Measurements from ENCODE around the gene PSTPIP1.

PSTPIP1 gene

DNA sequence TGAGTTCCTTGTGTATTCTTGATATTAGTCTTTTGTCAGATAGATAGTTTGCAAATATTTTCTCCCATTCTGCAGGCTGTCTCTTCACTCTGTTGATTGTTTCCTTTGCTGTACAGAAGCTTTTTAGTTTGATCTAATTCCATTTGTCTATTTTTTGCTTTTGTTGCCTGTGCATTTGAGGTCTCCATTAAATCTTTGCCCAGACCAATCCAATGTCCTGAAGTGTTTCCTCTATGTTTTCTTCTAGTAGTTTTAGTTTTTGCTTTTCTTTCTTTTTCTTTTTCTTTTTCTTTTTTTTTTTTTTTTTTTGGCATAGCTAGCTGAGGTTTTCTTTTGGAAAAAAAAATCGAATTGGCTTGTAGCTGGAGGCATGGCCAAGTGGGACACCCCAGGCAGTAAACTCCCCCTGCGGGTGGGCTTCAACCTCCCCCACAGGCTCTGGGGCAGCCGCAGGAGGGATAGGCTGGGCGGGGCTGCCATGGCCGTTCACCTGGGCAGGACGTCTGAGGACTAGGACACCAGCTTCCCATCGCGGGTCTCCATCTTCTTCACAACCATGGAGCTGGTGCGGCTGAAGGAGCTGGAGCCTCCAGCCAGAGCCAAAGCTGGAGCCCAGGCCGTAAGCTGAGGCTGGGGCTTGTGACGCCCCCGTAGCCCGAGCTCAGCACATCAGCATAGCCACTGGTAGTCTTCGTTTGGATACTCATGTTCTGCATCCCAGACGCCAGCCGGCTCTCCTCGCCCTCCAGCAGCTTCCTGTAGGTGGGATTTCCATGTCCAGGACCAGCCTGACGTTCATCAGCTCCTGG, 16.2 kb upstream of the PSTPIP1 start:
- DNase-seq (ENCODE audit: low spot score), result no peak

- no peak for DNase-seq (ENCODE audit: low spot score)
These were observed 15.5 kb upstream of the PSTPIP1 start for GRCh38 chr15:76979331-76979925.

GRCh38 chr15:76979996-76980520, 14.9 kb upstream of the PSTPIP1 start:
- DNase-seq (ENCODE audit: low spot score), result no peak

DNA sequence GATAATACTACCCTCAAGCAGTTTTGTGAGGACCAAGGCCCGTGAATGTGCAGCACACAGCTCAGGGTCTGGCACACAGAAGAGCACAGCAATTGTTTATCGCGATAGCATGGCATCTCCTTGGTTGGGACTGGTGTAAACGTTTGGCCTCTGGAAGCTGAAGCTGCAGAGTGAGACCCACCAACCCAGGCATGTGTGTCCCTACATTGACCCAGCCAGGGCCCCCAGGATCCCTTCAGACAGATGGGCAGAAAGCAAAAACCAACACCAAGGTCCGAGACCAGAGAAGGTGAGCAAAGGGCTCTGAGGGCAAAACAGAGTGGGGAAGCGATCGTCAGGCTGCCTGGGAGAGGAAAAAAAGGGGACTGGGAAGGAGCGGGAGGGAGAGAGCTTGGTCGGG, 12.6 kb upstream of the PSTPIP1 start:
- DNase-seq (ENCODE audit: low spot score), result no peak

DNA sequence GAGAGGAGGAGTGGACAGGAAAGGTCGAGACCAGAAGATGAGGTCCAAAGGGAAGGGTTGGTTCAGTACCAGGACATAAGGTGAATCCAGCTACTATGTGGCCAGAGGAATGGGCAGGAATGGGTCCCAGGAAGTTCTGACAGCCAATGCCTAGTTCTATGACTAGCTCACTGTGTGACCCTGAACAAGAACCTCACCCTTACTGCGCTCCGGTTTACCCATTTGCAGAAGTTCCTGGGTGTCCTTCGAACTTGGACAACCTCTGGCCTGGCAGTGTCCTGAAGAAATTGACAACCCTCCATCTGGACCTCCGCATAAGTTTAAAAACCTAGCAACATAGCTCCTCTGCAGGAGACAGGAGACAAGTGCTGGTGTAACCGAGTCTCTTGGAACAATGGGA, 12.2 kb upstream of the PSTPIP1 start:
- DNase-seq (ENCODE audit: low spot score), result no peak

DNA sequence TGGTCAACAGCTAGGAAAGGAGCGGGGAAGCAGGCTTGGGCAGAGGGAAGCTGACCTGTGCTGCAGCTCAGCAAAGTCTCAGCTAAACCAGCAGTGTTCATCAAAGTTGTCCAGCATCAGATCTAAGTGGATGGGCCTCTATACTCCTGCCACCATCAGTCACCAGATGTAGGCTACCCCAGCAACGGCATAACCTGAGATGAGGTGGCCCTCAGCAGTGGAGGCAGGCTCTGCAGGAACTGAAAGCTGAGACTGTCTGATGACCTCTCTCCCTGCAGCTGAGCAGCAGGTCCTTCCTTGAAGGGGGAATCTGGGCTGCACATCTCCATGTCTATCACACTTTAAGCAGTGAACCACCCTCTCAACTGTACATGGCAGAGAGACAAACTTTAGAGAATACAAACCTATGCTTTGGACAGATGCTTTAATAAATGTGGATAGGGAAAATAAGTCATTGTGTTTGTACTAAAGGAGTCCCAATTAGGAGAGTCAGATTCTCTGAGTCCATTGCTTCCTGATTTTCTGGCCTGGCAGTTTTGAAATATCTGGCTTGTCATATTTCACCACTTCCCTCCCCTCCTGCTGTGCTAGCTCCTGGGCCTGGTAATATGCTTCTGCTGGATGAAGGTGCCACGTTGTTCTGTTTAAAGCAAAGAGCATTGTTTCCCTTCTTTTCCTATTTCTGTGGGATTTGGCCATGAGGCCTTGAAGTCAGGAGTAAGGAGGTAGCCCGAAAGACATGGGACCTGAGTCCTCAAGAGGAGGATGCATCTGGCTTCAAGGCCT, 11.1 kb upstream of the PSTPIP1 start:
- no peak for DNase-seq (ENCODE audit: low spot score)

DNA sequence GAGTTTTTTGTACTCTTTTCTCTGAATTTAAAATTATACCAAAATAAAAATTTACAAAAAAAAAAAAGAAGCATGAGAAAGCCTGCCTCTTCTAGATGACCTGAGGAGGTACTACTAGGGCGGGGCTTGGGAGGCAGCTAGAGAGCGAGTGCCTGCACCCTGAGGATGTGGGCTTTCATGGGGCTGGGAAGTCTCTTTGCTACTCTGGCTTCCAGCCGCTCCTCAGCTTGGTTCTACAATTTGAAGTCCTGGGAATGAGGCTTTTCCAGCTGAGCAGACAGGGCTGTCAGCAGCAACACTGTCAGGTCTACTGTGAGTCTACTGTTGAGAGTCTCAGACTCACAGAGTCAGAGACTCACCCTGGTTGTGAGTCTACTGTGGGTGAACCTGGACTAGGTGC, 8.2 kb upstream of the PSTPIP1 start:
- no peak for DNase-seq (ENCODE audit: low spot score)

- DNase-seq (ENCODE audit: low spot score), result no peak
These were observed 7.7 kb upstream of the PSTPIP1 start for GRCh38 chr15:76987276-76987675.

DNA sequence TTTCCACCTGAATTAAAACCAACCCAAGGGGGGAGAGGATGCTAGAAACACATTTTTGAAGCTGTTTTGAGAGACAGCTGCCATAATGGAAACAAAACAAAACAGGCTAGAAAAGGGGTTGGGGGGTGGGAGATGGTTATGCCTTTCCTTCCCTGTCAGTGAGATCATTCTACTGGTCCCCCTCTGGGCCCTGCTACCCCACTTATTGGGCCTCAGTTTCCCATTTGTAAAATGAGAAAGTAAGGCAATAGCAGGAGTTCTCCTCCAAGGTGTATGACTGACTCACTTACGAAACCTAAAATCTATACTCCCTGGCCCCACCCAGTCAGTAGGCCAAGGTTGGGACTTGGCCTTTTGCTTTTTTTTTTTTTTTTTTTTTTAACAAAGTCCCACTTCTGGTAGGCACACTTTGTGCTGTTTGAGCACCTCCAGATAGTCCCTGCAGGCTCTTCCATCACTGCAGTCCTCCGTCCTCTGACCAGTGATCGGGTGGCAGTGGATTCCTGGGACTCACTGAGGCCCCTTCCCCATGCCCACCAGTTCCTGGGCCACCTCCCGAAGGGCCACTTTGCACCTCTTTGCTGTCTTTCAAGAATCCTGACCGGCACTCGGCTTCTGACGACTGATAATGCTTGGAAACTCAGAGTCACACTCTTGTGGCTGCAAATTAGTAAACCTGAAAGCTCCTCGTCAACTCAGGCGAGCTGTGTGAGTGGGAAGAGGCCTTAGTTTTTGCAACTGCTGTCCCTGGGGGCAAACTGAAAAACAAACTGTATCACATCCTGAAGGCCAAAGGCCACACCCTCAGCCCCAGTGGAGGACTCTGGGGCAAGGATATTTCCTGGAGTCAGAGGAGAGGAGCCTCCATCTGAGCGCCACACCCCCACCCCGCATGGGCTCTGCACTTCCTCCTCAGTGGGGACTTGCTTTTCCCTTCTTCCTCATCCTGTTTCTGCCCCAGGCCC, 6.7 kb upstream of the PSTPIP1 start:
- DNase-seq (ENCODE audit: low spot score), result no peak

DNA sequence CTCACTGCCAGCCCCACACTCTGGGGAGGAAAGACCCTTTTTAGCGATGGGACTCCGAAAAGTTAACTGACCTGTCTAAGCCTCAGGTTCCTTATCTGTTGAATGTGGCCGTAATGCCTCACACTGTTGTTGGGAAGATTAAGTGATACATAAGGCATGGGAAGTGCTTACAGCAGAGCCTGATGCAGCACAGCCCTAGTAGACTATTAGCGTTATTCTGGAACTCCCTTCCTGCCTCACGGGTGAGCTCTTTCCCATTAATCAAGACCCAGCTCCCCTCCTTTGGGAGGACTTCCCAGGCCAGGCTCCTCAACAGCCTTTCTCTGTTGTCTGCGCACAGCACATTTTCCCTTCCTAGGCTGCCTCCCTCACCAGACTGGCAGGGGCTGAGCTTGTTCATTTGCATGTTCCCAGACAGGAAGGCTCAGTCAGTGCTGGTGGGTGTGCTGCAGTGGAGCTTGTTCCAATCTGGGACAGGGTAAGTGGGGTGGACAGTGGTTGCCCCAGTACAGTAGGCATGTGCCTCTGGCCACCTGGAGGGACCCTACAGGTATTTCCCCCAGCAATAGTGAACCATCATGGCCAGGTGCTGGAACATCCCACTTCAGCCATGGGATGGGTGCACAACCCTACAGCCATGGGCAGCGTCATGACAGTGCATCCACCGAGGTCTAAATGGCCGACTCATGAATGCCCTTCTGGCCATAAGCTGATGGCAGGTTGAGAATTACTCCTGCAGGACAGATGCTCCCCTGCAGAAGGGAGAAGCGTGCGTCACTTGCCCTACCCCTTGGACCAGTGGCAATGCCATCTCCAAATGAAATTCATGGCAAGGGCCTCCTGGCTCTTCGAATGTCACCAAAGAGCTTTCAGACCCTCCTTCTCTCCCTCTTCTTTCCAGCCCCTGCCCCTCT, 5.8 kb upstream of the PSTPIP1 start:
- no peak for DNase-seq (ENCODE audit: low spot score)

DNA sequence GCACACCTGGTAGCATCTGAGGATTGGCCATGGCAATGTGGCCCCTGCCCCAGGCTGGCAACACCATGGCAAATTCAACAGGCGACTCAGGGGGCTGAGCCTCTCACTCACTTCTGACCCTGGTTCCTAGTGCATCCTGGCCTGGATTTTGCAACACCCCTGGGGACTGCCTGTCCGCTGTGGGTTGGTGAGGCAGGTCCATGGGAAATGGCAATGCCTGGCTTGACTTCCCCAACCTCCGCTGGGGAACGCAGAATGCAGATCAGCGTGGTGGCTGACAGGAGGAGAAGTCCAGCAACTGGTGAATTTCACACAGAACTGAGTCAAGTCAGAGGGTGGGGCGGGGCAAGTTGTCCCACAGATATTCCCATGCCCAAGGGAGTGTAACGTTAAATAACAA, 3.9 kb upstream of the PSTPIP1 start:
- no peak for DNase-seq (ENCODE audit: low spot score)

GRCh38 chr15:76991741-76992645, 2.9 kb upstream of the PSTPIP1 start:
- no peak for DNase-seq (ENCODE audit: low spot score)

DNA sequence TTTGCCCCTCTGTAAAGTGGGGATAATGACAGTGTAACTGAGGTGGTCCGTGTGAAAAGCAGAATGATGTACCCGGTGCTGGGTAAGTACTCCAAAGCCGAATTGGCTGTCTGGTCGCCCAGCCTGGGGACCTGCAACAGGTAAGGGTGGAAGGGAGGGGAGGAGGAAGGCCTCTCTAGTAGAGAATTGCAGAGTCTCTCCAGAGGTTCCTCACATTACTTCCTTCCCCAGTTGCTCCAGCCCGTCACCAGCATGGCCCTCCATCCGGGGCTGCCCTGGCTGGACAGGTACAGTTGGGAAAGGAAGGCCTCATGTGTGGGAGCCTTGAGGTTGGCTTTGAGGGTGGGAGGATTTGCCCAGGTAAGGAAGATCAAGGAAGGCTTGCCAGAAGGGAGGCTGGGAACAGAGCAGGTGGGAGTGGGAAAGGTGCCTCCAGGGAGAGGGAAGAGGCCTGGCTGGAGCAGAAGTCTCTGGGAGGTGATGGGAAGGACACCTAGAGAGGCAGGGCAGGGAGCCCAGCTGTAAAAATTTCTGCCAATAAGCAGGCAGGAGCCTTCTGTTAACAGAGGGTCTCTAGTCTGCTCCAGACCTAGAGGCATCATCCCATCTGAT, 1.7 kb upstream of the PSTPIP1 start:
- no peak for DNase-seq (ENCODE audit: low spot score)

- DNase-seq (ENCODE audit: low spot score), result peak; percentile 81
These were observed 925 bp upstream of the PSTPIP1 start for GRCh38 chr15:76994001-76994400.

- DNase-seq (ENCODE audit: low spot score), result no peak
These were observed 430 bp upstream of the PSTPIP1 start for GRCh38 chr15:76994496-76994895.

DNA sequence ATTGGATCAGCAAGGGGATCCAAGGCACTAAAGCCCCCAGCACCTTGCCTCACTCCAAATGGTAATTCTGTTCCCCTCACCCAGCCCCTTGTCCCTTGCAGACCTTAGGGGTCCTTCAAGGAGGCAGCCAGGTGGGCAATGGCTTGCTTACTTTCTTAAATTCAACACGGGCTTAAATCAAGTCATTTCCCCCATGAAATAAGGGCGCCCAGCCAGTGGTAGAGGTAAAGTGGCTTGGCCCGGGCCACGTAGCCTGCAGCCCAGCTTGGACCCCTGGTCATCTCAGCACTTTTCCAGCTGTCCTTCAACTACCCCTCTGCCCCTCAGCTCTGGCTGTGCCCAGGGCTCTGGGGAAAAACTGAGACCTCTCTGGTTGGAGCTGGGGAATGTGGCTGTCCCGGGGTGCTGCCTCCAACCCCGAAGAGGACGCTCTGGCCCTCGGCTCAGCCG, 1.2 kb downstream of the PSTPIP1 start:
- DNase-seq (ENCODE audit: low spot score), result no peak

DNA sequence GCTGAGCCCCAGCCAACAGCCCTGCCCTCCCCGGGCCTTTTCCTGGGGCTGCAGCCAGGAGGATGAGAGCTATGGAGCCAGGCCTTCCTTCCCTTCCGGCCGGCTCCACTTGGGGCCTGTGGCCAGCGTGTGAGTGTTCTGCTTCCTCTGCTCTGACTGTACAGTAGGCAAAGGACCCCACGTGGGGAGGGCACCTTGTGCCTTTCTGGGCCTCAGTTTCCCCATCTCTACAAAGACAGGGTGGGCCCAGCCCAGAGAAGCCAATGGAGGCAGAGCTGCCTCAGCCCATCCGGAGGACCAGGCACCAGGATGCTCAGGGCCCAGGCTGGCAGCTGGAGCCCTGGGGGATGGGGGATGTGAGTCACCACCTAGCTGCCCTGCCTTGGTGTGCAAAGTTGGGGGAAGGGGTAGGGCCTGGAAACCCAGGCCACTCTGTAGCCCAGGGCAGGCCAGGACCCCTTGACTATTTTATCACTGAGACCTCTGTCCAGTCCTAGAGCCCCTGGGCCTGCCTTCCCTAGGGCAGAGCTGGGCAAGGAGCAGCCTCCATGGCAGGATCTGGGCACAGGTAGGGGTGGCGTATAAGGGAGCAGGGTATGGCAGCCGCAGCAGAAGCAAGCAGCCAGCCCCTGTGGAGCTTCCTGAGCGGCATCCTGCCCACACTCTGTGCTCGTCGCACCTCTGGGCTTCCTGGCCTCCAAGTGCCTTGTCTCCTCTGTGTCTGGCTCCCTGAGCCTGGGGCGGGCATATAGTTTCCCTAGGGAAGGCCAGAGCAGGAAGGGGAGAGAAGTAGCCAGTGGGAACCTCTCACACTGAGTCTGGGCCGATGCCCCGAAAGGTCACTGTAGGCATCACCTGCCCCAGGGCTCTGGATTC, 1.8 kb downstream of the PSTPIP1 start:
- peak; percentile 56 for DNase-seq (ENCODE audit: low spot score)
